Embryonic facial prominence (tissue), 1 donor: ENCODE measurements around the gene PIK3R3.
"Not testable (repeated sequence)": the region's sequence is repeated elsewhere in the genome, so short reads cannot be mapped to it uniquely, and the experiment has no call there.

Source experiments
- DNase-seq: peaks from one replicate; pipeline ENCODE4 v3.0.0-alpha.2; 2016; ENCODE audit errors: extremely low spot score

PIK3R3 gene

DNA sequence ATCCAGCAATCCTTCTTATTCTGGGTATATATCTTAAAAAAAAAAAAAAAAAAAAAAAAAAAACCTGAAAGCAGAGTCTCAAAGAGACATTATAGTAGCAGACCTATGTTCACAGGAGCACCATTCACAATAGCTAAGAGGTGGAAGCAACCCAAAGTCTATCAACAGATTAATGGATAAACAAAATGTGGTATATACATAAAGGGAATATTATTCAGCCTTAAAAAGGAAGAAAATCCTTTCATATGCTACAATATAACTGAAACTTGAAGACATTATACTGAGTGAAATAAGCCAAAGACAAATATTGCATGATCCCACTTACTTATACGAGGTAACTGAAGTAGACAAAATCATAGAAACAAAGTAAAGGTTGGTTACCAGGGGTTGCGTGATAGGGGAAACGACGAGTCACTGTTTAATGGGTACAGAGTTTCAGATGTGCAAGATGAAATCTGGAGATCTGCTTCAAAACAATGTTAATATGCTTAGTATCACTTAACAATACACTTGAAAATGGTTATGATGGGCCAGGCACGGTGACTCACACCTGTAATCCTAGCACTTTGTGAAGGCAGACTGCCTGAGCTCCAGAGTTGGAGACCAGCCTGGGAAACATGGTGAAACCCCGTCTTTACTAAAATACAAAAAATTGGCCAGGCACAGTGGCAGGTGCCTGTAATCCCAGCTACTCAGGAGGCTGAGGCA lies 29.5 kb downstream of the PIK3R3 start:
- DNase-seq = no peak

DNA sequence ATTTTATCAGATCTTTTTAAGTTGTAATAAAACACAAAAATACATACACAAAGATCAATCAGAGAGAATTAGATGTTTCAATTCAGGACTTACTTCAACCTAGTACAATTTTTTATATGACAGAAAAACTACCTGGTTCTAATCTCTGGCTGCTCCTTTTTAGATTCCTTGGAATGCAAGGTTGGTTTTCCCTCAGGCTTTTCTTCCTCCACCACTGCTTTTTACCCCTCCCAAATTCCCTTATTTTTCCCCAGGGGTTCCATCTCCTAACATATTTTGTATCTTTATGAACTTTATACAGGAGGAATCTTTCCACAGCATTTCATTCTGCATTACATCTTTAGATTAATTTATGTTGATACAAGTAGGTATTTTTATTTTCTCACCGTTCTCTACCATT lies 33.2 kb downstream of the PIK3R3 start:
- no peak for DNase-seq

DNA sequence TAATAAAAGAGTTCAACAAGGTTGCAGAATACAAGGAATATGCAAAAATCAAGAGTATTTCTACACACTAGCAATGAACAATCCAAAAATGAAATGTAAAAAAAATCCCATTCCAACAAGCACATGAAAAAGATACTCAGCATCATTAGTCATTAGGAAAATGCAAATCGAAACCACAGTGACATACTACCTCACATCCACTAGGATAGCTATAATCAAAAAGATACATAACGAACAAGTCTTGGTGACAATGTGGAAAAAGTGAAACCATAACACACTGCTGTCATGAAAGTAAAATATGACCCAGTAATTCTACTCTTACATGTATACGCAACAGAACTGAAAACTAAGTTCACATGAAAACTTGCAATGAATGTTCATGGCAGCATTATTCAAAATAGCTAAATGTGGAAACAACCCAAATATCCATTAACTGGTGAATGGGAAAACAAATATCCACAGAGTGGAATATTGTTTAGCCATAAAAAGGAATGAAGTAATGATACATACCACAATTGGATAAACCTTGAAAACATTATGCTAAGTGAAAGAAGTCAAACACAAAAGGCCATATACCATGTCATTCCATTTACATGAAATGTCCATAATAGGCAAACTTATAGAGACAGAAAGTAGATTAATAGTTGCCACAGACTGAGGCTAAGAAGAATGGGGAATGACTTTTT lies 34.3 kb downstream of the PIK3R3 start:
- DNase-seq = no peak

DNA sequence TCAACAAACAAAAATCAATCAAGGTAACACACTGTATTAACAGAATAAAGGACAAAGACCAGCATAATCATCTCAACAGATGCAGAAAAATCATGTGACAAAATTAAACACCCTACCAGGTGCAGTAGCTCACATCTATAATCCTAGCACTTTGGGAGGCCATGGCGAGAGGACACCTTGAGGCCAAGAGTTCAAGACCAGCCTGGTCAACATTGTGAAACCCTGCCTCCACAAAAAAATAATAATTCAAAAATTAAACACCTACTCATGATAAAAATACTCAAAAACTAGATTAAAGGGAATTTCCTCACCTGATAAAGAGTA lies 35.3 kb downstream of the PIK3R3 start:
- DNase-seq = no peak

DNA sequence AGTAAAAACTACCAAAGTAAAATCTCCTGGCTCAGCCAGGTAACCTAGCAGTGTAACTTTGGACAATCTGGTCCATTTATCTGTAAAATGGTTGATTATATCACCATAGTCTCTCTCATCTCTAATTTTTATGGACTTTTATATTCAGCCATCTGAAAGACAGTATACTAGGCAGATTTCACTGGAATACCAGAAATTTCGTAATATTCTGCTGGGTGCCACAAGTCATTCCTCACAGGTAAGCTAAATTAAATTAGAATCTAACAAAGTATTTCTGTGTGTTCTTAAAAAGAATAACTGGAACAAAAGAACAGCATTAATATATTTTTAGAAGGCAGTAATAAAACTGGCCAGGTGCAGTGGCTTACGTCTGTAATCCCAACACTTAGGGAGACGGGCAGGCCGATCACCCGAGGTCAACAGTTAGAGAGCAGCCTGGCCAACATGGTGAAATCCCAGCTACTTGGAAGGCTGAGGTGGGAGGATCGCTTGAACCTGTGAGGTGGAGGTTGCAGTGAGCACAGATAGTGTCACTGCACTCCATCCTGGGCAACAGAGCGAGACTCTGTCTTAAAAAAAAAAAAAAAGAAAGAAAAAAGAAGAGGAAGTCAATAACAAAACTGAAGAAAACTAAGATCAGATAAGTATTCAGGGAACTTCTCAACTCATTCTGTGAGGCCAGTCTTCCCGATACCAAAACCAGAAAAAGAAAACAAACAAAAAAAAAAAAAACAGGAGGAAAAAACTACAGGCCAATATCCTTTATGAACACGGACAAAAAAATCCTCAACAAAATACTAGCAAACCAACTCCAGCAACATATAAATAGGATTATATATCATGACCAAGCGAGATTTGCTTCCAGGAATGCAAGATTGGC lies 35.9 kb downstream of the PIK3R3 start:
- DNase-seq = no peak

DNA sequence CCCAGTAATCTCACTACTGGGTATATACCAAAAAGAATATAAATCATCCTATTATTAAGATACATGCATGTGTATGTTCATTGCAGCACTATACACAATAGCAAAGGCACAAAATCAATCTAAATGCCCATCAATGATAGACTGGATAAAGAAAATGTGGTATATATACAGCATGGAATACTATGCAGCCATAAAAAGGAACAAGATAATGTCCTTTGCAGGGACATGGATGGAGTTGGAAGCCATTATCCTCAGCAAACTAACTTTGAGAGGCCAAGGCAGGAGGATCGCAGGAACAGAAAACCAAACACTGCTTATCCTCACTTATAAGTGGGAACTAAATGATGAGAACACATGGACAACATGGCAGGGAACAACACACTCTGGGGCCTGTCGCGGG lies 37.3 kb downstream of the PIK3R3 start:
- DNase-seq = not testable (repeated sequence)

DNA sequence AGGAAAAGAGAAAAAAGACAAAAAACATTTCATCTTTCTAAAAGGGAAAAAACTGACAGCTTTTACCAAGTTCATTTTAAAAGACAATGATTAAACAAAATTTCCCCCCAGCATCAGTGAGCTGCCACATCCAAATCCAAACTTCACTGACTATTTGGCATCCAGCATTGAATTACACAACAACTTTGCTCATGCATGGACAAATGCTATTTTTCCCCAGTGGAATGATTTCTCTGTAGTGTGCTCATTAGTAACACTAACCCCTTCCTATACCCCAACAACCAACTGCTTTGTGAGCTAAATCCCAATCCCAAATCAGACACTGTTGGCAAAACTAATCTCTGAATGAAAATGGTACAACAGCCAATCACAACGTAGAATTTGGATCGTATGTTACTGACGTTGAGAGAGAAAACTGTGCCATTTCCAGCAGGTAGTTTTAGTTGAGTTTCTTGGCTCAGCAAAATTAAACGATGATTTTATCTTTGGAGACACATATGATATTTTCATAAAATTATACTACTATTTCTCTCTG lies 37.9 kb downstream of the PIK3R3 start:
- no peak for DNase-seq

DNA sequence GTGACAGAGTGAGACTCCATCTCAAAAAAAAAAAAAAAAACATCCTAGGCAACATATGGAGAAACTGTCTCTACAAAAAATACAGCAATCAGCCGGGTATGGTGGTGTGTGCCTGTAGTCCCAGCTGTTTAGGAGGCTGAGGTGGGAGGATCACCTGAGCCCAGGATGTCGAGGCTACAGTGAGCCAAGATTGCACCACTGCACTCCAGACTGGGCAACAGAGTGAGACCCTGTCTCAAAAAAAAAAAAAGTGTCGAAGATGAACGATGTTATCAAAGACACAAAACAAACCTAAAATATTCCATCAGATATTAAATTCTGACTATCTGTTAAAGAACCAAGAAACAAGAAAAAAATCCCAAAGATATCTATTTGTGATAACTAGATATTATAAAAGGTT lies 38.6 kb downstream of the PIK3R3 start:
- DNase-seq = not testable (repeated sequence)

DNA sequence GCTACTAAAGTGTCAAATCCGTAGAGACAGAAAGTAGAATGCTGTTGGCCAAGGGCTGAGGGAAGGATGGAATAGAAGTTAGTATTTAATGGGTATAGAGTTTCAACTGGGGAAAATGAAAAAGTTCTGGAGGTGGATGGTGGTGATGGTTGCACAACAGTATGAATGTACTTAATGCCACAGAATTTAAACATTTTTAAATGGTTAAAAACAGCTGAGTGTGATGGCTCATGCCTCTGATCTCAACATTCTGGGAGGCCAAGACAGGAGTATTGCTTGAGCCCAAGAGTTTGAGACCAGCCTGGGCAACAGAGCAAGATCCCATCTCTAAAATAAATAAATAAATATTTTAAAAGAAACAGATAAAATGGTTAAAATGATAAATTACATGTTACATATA lies 44.5 kb downstream of the PIK3R3 start:
- no peak for DNase-seq

DNA sequence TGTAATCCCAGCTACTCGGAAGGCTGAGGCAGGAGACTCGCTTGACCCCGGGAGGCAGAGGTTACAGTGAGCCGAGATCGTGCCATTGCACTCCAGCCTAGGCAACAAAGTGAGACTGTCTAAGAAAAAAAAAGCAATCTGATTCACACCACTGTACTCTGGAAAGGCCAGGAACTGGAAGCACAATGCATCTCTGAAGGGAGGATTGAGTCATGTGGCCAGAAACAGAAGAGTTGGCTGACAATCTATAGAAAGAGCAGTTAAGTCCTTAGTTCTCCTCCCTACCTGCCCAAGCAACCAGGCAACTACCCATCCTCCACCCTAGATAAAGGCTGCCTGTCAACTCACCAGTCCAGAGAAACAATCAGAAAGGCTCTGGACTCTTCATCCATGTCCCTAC lies 45.9 kb downstream of the PIK3R3 start:
- no peak for DNase-seq

DNA sequence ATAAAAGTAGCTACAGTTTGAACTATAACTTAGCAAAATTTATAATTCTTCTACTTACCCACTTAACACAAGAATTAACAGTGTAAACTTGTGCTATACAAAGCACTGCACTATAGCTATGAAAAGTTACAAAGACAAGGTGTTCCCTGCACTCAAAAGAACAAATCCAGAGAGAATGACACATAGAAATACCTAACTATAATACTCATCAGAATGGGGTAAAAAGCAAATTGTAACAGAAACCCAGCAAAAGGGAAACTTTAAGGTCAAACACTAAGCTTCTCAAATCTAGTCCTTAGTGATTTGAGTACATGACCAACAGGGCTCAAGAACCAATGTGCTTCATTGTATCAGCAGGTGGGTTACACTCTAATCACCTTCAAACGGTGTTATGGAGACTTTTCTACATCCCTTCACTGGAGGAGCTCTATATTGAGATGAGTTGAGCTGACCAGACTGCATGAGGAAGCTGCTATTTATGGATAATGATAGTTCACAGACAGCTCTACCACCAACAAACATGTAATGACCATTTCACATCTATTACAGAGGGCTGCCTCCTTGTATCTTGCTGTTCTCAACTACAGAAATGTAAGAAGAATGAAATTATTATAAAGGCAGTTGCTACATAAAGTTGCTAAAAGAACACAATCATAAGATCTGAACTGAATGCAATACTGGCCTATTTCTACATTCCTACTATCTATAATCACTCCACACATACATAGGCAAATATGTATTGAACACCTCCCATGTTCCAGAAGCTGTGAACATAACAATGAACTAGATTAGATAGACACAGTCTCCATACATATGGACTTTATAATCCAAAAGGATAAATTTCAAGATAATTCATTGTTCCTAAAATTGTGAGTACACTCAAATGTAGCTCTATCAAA lies 47.6 kb downstream of the PIK3R3 start:
- no peak for DNase-seq

DNA sequence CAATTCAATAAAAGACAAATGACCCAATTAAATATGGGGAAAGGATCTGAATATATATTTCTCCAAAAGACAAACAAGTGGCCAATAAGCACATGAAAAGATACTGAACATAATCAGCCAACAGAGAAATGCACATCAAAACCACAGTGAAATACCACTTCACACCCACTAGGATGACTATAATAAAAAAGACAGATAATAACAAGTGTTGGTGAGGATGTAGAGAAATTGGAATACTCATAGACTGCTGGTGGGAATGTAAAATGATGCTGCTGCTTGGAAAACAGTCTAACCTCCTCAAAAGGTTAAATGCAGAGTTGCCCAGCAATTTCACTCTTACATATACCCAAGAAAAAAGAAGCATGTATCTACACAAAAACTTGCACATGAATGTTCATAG lies 48.9 kb downstream of the PIK3R3 start:
- DNase-seq = no peak

DNA sequence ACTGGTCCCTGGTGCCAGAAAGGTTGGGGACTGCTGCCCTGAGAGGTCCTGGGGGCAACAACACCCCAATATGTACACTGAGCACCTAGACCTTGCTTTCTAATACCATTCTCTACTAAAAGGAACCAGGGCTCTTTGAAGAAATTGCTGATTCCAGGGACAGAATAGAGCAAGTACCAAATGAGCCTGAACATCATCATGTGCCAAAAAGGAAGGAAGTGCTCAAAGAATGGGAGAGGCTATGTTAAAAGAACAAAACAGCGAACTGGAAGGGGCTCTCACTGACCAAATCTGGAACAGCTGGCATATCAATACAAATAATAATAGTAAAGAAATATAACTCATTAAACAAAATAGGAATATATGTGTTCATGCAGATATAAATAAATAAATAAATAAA lies 50.8 kb downstream of the PIK3R3 start:
- no peak for DNase-seq

DNA sequence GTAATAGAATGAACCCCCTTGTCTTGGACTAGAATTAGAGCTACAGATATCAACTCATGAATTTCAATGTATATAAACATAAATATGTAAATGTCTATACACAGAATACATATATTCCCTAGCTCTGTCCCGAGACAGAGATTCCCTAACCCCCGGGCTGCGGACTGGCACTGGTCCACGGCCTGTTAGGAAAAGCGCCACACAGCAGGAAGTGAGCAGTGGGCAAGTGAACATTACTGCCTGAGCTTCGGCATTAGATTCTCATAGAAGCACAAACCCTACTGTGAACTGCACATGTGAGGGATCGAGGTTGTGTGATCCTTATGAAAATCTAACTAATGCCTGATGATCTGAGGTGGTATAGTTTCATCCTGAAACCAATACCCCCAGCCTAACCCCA lies 51.2 kb downstream of the PIK3R3 start:
- no peak for DNase-seq

DNA sequence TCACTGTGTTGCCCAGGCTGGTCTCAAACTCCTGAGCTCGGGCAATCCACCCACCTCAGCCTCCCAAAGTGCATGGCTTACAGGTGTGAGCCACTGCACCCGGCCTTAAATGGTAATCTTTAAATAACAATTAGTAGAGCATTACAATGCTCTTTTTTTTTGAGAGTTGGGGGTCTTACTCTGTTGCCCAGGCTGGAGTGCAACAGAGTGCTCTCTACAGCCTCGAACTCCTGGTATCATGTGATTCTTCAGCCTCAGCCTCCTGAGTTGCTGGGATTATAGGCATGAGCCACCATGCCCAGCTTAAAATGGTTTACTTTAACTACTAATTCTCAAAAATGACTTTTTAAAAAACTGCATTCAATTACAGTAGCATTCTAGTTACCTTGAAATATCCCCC lies 52.2 kb downstream of the PIK3R3 start:
- no peak for DNase-seq

DNA sequence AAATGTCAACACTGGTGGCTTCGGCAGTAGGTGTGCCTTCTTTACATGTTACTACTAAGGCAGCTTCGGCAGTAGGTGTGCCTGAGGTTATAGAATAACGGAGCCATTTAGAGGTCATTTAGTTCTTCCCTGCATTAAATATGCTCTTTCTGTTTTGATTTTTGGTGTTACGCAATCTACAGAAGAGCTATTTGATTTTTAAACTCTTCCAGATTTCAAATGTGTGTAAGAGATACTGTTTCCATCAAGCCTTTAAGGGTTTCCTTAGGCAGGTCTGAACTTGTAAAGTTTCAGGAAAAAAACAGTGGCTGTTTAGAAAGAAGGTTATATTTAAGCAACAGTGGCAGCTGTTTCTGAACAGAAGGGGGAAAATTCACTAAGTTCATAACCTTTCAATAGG lies 54.8 kb downstream of the PIK3R3 start:
- no peak for DNase-seq

DNA sequence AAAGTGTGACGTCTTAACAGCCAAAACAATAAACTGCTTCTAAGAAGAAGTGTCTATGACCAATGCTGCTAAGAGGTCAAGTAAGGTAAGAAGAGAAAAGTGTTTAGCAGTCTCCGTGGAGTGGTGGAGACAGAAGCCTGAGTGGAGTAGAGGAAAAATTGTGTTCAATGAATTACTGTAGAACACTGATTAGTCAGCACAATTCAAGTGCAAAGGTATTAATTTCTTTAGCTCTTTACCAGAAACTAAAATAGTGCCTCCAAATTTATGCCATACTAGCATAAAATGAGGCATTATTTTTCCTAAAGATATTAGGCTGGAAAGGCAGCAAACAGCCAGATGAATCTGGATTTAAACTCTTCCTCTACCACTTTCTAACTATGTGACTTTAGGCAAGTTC lies 56.1 kb downstream of the PIK3R3 start:
- DNase-seq = no peak

DNA sequence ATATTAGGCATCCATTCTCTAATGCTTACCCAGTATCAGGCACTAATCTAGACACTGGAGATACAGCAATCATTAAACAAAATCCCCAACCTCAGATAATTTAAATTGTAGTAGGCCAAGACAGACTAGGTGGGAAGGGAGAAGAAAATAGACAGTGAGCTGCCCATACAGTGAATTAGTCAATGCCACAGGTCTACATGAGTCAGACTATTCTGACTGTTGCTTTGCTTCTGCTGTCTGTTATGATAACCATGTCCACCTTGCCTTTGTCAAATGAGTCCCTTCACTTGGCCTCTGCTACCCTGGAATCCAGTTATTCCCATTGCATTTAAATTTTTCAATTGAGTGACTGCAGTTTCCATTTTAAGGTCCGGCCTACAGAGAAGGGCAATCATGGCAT lies 59.5 kb downstream of the PIK3R3 start:
- no peak for DNase-seq

DNA sequence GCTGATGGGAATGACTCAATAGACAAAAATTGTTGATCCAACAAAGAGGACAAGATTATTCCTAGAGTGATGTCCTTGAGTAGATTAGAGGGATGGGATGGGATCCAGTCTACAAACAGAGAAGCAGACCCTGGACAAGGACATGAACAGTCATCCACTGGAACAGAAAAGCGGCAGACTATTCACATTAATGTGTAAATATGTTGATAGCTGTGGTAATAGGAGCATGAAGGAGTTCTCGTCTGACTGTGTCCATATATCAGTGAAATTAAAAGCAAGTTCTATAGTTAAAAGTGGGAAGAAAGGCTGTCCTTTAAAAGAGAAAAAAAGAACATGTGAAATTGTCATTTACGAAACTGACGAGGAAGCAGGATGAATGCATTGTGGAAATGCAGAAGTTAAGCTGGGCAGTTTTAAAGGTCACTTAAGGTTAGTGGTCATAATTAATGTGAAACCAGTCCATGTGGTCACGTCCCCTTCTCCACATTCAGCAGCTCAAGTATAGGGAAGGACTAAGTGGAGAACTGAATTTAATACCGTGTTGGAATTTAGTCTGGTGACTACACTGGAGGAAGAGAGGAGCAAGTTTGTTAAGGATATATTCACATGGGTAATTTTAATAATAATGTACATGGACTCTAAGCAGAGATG lies 62.1 kb downstream of the PIK3R3 start:
- no peak for DNase-seq

DNA sequence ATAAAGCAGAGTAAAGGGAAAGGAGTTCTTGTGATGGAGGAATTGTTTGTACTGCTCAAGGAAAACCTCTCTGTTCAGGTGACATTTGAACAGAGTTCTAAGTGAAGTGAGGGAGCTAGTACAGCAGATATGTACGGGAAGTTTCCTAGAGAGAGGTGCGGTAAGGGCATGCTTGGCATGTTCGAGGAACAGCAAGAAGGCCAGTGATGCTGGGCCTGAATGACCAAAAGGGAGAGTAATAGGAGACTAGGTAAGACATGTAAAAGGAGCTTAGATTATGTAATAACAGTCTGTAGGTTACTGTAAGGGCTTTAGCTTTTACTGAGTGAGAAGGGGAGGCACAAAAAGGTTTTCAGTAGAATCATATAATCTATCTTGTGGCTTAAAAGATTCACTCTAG lies 63.9 kb downstream of the PIK3R3 start:
- no peak for DNase-seq

DNA sequence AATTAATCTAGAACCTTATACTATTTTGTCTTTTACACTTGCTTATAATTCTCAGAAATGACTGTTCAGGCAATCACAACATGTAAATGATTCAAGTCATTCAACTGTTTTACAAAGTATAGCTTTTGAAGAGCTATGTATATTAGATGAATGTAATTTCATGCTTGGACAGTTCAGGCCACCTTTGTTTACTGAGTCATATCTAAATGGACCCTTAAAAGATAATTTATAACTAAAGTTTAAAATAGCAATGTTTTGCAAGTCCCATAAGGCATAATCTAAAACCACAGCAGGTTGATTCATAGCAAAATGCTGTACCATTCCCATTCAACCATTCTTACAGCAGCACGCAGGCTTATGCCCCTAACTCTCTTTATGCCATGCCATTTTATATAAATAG lies 64.8 kb downstream of the PIK3R3 start:
- no peak for DNase-seq
